Stimulated activated CD8-positive, alpha-beta memory T cell treated with anti-CD3 and anti-CD28 coated beads, Interleukin-2, amount 100 ng/mL, for 1 hour (primary cell): ENCODE data around the gene CALN1.
"Not testable (repeated sequence)": the region's sequence is repeated elsewhere in the genome, so short reads cannot be mapped to it uniquely, and the experiment has no call there.

ENCODE experiments used
- DNase-seq, 2 donors: peaks; one replicate each; pipeline ENCODE4 v3.0.0-alpha.2; 2020; ENCODE audit warnings: low read depth in 2 of 2

Gene CALN1

DNA sequence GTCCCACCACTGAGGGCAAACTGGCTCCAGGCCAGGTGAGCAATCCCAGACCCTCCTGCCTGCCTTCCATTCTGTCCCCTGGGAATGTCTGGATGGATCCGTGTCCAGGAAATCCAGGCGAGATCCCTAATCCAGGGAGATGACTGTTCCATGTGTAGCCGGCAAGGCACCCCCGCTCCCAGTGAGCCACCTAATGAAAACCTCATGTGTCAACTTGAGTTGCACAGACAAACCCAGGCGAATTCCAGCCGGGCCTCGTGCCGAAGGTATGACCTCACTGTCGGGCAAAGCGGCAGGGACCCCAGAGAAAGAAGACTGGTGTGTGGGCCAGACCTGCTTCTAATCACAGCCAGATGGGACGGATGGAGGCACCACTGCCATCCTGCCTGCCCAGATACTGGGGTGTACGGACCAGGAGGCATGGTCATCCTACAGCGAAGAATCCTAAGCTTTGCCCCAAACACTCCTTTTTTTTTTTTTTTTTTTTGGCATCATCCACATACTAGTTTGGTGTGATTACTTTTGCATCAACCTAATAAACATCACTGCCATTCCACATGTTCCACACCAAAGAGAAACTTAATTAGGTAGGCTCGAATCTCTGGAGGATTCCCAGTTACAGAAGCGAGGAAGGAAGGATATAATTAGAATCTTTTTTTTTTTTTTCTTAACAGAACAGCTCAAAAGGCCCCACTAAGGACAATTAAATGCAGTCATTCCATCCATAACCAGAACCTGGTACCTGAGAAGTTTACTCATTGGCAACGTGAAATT is 313.1 kb downstream of the CALN1 start:
- no peak for DNase-seq

DNA sequence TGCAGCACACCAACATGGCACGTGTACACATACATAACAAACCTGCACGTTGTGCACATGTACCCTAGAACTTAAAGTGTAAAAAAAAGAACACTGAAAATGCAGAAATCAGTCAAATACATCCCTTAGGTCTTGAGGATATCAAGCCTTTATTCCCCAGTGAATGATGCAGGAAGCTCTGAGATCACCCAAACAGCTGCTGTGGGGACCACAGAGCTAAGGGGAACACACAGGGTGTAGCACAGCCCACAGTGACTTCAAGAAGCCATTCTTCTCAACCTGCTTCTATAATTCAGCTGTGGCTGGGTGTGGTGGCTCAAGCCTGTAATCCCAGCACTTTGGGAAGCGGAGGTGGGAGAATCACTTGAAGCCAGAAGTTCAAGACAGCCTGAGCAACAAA is 314.9 kb downstream of the CALN1 start:
- no peak for DNase-seq

DNA sequence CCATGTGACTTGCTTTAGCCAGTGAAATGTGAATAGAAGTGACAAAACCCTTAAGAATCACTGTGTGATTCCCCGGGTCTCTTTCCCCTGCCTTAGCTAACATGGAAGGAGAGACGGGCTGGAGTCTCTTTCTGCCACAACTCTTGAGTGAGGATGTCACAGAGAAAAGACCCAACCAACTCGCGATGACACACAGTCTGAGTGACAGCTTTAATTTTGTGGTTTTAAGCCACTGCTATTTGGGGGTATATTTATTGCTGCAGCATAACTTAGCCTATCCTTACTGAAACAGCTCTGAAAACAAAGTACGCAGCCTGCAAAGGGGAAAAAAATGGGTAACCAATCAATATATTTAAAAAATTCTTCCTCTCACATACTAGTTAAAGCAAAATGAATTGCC is 319.4 kb downstream of the CALN1 start:
- DNase-seq: no peak

DNA sequence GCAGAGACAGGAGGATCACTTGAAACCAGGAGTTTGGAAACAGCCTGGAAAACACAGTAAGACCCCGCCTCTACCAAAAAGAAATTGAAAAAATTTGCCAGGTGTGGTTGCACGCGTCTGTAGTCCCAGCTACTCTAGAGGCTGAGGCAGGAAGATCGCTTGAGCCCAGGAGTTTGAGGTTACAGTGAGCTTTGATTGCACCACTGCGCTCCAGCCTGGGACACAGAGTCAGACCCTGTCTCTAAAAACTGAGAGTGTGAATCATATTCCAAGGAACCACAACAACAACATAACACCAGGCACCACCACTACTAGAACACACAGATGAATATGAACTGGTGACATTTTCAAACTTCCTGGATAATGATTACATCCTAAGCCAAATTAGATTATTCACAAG is 324.2 kb downstream of the CALN1 start:
- no peak for DNase-seq

DNA sequence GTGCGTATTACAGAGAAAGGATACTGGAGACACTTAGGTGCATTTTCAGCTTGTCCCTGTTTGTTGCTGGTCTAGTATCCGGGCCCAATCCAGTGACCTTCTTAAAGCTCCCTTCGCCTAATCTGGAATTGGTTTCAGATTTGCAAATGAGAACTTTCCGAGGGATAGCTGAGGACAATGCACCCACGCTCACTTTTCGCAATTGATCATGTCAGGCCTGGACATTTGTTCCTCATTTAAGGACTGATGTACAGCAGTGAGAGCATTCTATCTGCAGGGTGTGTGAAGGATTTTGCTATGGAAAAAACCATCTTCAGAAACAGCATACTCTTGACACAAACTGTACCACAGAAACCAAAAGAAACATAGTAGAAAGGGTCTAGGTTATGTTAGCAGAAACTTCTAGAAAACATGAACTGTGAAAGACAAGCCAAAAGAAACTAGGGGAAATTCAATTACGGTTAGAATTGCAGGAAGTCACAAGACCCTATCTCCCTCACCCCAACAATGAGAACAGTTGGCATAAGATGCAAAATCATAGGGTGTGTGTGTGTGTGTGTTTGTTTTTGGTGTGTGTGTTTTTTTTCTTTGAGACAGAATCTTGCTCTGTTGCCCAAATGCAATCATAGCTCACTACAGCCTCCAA is 331.1 kb downstream of the CALN1 start:
- no peak for DNase-seq

DNA sequence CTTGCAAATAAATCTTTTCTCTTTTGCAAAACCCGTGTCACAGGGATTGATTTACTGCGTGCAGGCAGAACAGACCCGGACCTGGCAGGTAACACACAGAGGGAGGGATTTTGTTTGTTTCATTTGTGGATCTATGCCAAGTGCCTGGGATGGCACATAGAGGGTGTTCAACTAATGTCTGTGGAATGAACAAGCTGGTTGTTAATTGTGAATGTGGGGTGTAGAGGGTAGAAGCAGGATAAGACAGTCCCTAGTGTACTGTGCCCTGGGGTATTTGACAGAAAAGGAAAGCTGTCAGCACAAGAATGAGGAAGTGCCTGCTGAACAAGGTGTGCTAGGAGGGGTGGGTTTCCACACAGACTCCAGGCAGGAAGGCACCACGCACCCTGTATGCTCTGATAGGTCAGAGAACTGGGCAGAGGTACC is 331.8 kb downstream of the CALN1 start:
- no peak for DNase-seq

DNA sequence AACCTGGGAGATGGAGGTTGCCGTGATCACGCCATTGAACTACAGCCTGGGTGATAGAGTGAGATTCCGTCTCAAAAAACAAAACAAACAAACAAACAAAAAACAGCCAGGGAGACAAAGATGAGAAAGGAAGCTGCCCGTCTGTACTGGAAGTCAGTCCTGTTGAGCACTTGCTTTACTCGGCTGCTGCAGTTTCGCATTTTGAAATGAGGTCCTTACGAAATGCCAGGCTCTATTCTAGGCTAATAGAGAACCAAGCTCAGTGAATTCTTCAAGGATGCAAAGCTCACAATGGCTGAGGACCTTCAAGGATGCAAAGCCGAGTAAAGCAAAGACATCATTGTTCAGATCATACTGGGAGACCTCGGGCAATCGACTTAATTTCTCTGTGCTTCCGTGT is 333.3 kb downstream of the CALN1 start:
- no peak for DNase-seq

DNA sequence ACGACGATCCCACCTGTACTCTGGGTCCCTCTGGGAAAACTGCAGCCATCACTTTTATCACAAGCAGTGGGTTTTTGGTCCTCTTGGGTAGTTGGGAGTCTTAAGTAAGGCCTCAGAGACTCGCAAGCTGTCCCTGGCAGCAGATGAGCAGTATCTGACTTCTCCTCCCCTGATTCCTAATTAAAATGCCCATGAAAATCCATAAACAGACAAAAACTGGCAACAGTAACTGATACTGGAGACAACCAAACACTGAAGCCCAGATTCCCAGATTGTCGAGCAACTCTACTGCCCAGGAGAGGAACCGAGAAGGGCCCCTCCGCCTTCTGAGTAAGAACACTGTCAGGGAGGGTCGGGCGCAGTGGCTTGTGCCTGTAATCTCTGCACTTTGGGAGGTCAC is 333.8 kb downstream of the CALN1 start:
- DNase-seq: no peak

DNA sequence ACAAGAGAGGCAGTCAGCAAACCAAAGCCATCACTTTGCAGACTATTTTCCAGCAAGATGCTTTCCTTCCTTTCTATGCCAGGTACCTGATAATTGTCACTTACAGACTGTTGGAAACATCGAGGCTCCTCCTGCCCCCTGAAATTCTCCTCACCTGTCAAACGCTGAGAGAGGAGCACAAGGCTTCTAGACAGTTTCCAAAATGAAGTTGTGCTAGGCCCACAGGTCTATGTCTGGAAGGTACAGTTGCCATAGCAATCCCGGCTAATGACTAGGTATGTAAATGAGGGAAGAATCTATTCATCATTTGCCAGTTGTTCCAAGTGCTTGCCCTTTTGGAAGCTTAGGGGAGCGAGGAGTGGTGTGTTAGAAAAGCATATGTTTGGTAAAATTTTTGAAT is 334.4 kb downstream of the CALN1 start:
- DNase-seq: no peak

DNA sequence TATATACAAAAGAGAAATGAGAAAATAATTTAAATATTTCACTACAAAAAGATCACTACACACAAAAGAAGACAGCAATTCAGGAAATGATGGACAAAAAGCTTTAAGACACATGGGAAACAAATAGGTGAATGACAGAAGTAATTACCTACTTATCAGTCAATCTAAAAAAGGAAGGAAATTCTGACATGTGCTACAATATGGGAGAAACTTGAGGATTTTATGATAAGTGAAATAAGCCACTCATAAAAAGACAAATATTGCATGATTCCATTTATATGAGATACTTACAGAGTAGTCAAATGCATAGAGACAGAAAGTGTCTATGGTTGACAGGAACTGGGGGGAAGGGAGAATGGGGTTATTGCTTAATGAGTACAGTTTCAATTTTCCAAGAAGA is 339.2 kb downstream of the CALN1 start:
- no peak for DNase-seq

DNA sequence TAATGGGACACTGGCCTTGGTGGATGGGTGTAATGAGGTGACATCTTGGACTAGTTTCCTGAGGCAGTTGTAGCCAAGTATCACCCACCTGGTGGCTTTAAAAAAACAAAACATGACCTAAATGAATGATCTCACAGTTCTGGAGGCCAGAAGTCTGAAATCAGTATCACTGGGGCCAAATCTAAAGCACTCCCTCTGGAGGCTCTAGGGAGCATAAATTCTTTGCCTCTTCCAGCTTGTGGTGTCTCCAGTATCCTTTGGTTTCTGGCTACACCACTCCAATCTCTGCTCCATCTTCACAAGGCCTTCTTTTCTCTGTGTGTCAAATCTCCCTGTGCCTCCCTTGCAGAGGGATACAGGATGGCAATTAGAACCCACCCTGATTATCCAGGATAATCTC is 342.9 kb downstream of the CALN1 start:
- no peak for DNase-seq

DNA sequence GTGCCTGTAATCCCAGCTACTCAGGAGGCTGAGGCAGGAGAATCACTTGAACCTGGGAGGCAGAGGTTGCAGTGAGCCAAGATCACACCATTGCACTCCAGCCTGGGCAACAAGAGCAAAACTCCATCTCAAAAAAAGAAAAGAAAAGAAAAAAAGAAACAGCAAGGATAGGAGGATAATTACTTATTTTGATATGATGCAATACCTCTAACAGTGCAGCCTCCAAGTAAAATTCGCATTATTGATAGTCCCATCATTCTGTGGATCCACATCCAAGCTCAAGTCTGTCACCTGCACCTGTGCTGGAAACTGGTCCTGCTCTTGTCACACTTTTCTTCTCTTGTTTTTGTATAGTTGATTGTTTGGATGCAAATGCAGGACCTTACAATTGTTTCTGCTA is 346.4 kb downstream of the CALN1 start:
- DNase-seq: not testable (repeated sequence)

DNA sequence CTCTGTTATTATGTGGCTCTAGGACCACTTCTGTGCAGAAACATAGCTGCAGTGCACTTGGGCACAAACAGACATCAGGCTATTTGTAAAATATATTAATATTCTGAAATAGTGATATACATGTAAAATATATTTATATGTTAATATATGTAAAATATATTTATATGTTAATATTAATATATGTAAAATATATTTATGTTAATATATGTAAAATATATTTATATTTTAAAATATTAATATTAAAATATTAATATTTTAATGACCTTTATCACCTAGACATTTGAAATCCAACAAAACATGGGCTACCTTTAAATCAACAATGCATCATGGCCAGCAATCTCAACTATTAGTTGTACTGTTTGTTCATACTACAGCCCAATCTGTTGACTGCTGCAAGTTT is 347.2 kb downstream of the CALN1 start:
- DNase-seq: no peak

DNA sequence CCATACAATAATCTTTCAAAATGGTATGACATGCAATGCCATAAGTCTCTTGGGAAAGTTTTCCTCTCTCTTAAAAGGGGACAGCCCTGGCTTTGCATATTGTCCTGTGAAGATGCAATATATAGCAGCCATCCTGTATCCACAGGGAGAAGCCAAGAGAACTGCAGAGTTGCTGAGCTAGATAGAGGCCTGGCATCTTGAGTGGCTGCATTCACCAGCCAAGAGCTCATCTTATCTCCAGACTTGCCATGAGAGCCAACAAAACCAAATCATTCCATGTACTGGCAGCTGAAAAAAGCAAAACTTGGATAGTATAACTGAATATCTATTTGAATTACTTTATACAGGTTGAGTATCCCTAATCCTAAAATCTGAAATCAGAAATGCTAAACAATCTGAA is 348.8 kb downstream of the CALN1 start:
- no peak for DNase-seq

DNA sequence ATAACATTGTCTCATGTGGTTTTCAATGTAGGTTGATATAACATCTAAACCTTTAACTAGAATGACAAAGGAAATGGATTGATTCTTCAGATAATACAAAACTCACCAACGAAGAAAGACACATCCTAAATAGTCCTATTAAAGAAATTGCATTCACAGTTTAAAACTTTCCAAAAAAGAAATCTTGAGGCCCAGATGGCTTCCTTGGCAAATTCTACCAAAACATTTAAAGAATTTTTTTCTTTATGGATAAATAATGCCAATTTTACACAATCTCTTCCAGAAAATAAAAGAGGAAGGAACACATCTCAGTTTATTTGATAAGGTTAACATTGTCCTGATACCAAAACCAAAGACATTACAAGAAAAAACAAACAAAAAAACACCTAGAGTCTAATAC is 349.5 kb downstream of the CALN1 start:
- no peak for DNase-seq

DNA sequence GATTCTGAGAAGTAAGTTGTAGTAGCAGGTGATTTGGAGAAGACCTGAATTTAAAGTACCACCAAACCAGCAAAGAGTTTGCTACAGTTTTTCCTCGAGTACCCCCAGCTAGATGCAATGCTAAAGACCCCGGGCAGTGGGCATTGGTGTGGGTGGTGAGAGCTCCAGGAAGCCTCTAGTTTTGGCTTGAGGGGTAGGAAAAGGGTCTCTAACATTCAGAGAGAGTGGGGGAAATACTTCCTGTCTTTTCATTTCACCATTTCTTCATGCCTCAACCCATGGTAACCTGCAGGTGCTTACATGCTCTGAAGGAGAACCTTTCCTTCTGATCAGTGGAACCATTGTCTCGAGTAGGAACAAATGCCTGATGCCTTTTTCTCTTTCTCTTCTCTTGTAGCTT is 352.2 kb downstream of the CALN1 start:
- no peak for DNase-seq

DNA sequence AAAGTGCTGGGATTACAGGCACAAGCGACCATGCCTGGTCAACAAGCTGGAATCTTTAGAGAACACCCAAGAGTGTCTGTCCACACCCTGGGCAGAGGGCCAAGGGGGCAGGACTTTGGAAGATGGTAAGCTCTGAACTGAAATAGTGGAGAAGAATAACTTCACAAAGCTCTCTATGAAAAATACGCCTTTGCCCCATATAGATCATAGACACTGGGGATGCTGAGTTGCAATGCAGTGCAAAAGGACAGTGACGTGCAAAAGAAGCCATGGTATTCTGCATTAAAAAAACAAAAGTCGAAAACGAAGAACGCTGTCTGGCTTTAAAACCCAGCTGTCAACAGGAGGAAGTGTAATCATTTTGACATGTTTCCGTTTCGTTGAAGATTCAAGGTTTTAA is 353.6 kb downstream of the CALN1 start:
- no peak for DNase-seq

DNA sequence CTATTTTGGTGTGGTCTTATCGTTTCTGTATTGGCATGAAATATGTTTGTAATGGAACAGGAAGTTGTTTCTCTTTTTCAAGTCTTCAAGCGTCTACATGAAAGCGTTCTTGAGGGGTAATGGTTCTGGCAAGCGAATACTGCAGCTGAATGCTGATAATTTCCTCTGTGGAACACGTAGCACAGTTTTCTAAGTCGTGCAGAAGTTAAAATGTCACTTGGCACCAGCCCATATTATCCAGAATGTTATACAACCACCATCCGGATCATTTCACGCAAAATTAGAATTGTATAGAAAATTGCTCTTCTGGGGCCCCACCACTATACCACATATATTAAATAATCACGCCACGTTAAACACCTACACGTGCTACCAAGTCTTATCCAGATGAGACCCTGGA is 354.3 kb downstream of the CALN1 start:
- no peak for DNase-seq

DNA sequence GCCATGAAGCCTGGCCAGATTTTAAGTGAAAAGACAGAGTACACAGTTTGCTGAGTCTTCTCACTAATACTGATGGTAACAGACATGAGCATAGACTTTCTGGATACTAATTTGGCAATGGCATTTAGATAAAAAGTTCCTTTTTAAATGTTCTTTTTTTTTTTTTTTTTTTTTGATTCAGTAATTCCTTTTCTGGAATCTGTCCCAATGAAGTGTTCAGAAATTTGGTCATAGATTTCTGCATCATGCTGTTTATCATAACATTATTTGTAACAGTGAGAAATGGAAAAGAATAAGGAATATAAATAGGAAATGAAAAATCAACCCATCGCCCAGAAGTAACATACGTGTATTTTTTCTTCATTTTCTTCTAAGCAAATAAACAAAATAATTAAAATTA is 354.9 kb downstream of the CALN1 start:
- DNase-seq: no peak

DNA sequence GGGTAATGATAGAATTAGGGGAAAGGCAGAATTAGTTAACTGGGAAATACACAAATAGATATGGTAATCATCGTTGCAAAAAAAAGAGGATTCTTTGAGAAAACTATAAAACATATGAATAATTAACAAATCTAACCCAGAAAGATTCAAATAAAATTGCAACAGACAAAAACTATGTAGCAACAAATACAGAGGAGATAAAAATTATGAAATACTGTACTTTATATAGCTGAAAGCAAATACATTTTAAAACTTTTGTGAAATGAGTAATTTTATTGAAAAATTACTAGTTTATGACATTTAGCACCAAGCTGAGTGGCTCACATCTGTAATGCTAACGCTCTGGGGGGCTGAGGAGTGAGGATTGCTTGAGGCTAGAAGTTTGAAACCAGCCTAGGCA is 356.7 kb downstream of the CALN1 start:
- no peak for DNase-seq

DNA sequence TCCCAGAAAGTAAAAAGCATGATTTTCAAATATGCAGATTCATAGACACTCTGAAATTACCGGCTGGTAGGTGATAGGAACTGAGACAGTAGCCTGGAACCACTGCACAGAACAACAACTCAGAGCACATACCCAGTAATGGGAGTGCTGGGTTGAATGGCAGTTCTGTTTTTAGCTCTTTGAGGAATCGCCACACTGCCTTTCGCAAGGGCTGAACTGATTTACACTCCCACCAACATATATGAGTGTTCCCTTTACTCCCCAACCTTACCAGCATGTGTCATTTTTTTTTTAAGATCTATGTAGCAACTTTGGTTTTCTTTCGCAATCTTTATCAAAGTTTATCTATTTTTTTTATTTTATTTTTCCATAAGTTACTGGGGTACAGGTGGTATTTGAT is 358.8 kb downstream of the CALN1 start:
- no peak for DNase-seq

DNA sequence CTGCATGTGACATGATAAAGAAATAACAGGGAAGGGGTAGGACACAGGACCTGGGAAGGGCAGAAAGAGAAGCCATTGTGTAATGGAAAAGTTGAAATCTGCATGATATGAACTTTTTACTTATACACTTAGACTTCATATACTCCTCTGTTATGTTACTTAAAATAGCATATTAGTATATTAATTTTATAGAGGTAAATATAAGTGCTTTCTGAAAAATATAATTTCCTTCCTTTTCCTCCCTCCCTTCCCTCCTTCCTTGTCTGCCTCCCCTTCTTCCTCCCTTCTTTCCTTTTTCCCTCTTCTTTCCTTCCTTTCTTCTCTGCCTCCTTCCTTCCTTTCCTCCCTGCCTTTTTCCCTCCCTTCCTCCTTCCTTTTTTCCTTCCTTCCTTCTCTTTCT is 363.7 kb downstream of the CALN1 start:
- no peak for DNase-seq

DNA sequence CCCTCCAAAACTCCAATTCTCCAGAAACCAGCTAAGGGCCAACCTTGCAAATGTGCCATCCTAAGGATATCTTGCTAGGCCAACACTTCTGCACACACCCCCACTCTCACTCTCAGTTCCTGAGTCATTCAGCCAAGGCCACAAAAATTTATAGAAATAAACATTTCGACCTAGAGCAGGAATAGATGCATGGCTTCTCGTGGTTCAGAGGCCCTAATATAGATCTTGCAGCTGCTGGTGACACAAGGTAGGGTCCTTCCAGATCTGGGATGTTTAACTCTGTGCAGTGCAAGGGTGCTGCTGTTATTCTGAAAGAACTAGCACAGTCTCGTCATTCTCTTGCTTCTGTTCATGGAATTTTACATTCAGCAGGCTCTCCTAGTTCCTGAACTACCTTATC is 369.3 kb downstream of the CALN1 start:
- no peak for DNase-seq

DNA sequence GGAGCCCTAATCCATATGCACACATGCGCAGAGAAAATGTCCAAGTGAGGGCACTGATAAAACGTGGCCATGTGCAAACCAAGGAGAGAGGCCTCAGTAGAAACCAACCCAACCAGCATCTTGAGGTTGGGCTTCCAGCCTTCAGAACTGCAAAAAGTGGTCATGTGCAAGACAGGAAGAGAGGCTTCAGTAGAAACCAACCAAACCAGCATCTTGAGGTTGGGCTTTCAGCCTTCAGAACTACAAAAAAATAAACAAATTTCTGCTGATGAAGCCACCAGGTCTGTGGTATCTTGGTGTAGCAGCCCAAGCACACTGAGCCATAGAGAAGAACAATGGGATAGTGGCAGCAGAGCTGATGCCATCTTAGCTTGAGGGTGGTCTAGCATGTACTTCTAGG is 371.5 kb downstream of the CALN1 start:
- no peak for DNase-seq
